Hematopoietic multipotent progenitor cell treated with erythropoietin and hydrocortisone succinate and interleukin-3 and kit ligand, for 15 days (in vitro differentiated cells): ENCODE data around the gene MYH11.
"Not testable (repeated sequence)": the region's sequence is repeated elsewhere in the genome, so short reads cannot be mapped to it uniquely, and the experiment has no call there.

Source experiments
- DNase-seq: peaks from one replicate; pipeline ENCODE4 v3.0.0-alpha.2; 2015; ENCODE audit warnings: low spot score

Gene MYH11

GRCh38 chr16:15671530-15672117, 185.2 kb downstream of the MYH11 start:
- DNase-seq, result no peak

GRCh38 chr16:15667091-15667742, 189.6 kb downstream of the MYH11 start:
- no peak for DNase-seq

- no peak for DNase-seq
These were observed 191.7 kb downstream of the MYH11 start for GRCh38 chr16:15665107-15665506.

- no peak for DNase-seq
These were observed 196.6 kb downstream of the MYH11 start for GRCh38 chr16:15660203-15660601.

- no peak for DNase-seq
These were observed 198.3 kb downstream of the MYH11 start for GRCh38 chr16:15658556-15658955.

GRCh38 chr16:15658149-15658548, 198.7 kb downstream of the MYH11 start:
- DNase-seq, result no peak

GRCh38 chr16:15655561-15655960, 201.3 kb downstream of the MYH11 start:
- DNase-seq, result not testable (repeated sequence)

GRCh38 chr16:15654591-15654990, 202.2 kb downstream of the MYH11 start:
- no peak for DNase-seq

- no peak for DNase-seq
These were observed 203.6 kb downstream of the MYH11 start for GRCh38 chr16:15653227-15653626.
